HUES6 (cell line): ENCODE measurements around the gene SPOP.

Experiments
- H3K27ac ChIP-seq: 2 replicates; pipeline ENCODE4 v1.7.0; 2013; ENCODE audit warnings: low read depth, mild to moderate bottlenecking, low read length, inconsistent platforms
- H3K27me3 ChIP-seq: 2 replicates; pipeline ENCODE4 v1.6.1; 2013; ENCODE audit warnings: low read length; ENCODE audit not compliant: control insufficient read depth, insufficient read depth
- H3K36me3 ChIP-seq: 2 replicates; pipeline ENCODE4 v1.6.1; 2013; ENCODE audit warnings: low read length; ENCODE audit not compliant: control insufficient read depth, insufficient read depth
- H3K4me1 ChIP-seq: 2 replicates; pipeline ENCODE4 v1.6.1; 2013; ENCODE audit warnings: low read length; ENCODE audit not compliant: control insufficient read depth, insufficient read depth
- H3K4me3 ChIP-seq: 2 replicates; pipeline ENCODE4 v1.5.1; 2013; ENCODE audit warnings: low read depth, low read length
- H3K9ac ChIP-seq: one replicate; pipeline ENCODE4 v1.6.1; 2013; ENCODE audit warnings: mild to moderate bottlenecking, low read length
- H3K9me3 ChIP-seq: 2 replicates; pipeline ENCODE4 v1.6.1; 2013; ENCODE audit warnings: low read depth, low read length; ENCODE audit not compliant: control insufficient read depth, insufficient read depth

Gene SPOP

DNA sequence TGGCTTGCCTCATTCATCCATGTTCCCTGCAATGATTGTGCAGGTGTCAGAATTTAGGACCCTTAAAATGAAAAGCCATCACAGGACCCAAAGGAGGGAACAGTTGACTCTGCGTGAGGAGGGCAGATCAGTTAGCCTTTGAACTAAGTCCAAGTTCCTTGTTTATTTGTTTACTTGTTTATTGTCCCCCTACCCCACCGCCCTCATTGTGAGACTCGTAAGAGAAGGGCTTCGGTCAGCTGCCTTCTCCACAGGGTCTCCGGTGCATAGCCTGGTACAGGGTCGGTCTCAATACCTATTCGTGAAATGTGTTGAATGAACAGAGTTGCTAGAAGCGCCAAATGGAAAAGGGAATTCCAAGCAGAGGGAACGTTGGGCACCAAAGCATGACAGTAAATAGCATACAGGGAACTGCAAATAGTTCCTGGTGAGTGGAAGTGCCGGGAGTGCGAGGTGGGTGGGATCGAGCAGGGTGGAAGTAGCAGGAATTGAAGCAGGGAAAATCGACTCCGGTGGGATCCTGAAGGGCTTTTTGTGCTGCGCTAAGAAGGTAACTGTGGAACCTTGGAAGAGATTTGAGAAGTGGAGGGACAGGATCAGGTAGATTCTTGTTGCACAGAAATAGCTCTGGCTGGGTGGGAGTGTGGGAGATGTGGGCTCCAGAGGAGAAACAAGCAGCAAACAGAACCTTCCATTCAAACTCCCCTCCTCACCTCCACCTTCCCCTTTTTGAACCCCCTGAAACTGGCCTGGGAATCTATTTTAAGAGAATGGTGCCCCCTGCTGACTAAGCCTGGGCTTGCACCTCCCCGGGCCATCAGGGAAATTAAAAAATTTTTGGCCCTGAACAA is 17.2 kb upstream of the SPOP start:
- peaks cover 12% of the 10 kb centered on the region for H3K4me1 ChIP-seq
- H3K27me3 ChIP-seq, result peaks cover 5% of the 10 kb centered on the region; the same call in 1 of the 2 replicates
- H3K9me3 ChIP-seq, result no peaks in the 10 kb centered on the region
- no peak overlapping the region for H3K27ac ChIP-seq
- peak overlapping the region; percentile 34 for H3K4me3 ChIP-seq
- H3K36me3 ChIP-seq, result peaks cover 2% of the 10 kb centered on the region; the same call in 1 of the 2 replicates
- H3K9ac ChIP-seq, result no peak overlapping the region

DNA sequence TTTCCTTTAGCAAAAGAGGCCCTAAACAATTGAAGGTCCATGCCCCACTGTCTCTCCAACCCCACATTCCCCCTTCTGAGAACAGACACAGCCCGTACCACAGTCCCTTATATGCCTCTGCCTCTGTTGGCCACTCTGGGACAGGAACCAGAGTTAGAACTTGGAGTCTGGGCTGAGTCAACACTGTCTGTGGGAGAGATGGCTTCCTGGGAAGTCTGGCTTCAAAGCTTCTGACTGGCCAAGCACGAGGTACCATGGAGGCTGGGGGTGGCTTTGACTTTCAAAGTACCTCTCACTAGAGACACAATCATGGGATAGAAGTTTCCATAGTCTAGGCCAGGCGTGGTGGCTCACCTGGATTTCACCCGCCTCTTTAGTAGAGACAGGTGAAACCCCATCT is 14.9 kb upstream of the SPOP start:
- Histone ChIP-seq H3K27me3 (peaks cover 5% of the 10 kb centered on the region; the same call in 1 of the 2 replicates), H3K4me3 (no peak overlapping the region), H3K9ac (no peak overlapping the region), H3K36me3 (no peaks in the 10 kb centered on the region), H3K27ac (no peak overlapping the region), H3K9me3 (no peaks in the 10 kb centered on the region), H3K4me1 (peaks cover 16% of the 10 kb centered on the region)

DNA sequence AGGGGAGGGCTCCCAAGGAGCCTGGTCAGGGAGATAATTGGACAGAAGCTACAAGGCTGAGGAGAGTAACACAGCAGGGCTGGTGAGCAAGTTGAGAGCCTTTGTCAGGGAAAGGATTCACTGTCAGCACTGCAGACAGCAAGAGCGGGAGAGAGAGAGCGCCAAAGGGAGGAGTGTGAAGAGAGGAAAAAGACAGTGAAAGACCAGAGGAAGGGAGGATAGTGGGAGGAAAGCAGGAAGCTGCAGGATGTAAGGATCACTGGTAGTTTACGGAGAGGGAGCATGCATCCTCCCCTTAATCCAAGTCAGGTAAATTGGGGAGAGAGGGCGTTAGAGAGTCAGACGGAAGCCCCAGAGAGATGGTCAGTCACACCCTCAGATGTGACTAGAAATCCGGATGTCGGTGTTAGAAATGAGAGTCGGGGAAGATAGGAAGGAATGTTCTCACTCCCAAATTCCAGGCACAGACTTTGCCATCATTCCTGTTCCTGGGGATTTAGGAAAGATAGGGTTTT is 13.8 kb upstream of the SPOP start:
- Histone ChIP-seq H3K9me3 (no peaks in the 10 kb centered on the region), H3K36me3 (no peaks in the 10 kb centered on the region), H3K4me1 (peaks cover 16% of the 10 kb centered on the region), H3K4me3 (no peak overlapping the region), H3K27me3 (peaks cover 5% of the 10 kb centered on the region; the same call in 1 of the 2 replicates), H3K27ac (no peak overlapping the region), H3K9ac (no peak overlapping the region)

DNA sequence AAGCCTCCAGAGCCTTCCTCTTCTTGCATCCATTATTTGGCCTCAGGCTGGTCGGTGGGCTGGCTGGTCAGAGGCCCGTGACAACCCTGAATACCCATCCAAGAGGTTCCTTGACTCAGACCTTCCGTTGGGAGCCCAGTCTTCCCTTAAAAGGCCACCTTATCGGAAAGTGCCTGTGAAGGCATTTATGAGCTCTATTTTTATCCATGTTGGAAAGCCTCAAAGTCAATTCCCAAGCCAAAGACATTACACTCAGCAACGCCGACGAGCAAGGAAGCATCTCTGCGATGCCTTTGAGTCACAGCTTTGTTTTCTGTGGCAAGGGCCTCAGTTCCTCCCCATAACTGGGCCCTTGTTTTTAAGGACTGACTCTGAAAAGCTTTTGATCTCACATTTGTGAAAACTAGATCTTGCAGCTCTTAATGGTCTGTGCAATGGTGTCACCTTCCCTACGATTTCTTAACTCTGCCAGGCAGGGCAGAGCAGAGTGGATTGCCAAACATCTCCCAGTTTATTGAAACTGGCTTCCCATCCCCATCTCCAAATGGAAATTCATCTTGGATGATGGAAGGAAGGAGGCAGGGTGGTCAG is 13.3 kb upstream of the SPOP start:
- Histone ChIP-seq H3K9me3 (no peaks in the 10 kb centered on the region), H3K9ac (no peak overlapping the region), H3K4me3 (no peak overlapping the region), H3K27ac (no peak overlapping the region), H3K4me1 (peaks cover 16% of the 10 kb centered on the region), H3K27me3 (peaks cover 5% of the 10 kb centered on the region; the same call in 1 of the 2 replicates), H3K36me3 (no peaks in the 10 kb centered on the region)

DNA sequence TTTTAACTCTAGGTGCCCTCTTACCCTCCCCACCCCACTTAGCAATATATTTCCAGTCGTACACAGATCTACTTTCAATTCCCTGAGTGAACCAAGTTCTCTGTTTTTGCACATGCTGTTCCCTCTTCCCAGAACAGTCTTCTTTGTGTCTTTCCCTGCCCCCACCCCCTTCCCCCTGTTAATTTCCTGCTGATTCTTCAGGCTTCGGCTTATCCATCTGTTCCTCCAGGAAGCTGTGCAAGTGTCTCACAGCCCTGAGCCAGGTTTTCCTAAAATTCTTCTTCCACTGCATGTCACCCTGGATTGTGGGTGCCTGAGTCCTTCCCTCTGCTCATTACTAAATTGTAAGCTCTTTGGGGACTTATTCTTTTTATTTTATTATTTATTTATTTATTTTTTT is 12.4 kb upstream of the SPOP start:
- no peak overlapping the region for H3K9ac ChIP-seq
- peaks cover 5% of the 10 kb centered on the region; the same call in 1 of the 2 replicates for H3K27me3 ChIP-seq
- no peaks in the 10 kb centered on the region for H3K36me3 ChIP-seq
- peaks cover 15% of the 10 kb centered on the region for H3K4me1 ChIP-seq
- no peak overlapping the region for H3K27ac ChIP-seq
- H3K4me3 ChIP-seq, result no peak overlapping the region
- H3K9me3 ChIP-seq, result no peaks in the 10 kb centered on the region

DNA sequence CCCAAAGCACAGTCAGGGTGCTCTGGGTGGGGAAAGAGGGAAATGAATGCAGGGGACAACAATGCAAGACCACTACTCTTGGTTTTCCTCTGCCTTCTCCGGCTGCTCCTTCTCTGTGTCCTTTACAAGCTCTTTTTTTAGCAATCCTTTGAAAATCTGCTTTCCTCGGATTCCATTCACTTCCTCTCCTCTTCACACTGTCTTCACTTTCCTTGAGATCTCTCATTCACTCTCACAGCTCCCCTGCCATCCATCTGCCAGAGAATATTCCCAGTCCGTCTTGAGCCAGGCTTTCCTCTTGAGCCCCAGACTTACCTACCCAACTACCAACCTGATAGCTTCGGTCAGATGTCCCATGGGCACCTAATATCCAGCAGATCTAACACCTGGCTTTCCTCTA is 11.0 kb upstream of the SPOP start:
- Histone ChIP-seq H3K4me1 (peaks cover 11% of the 10 kb centered on the region), H3K27me3 (no peaks in the 10 kb centered on the region), H3K9ac (no peak overlapping the region), H3K36me3 (no peaks in the 10 kb centered on the region), H3K27ac (no peak overlapping the region), H3K4me3 (no peak overlapping the region), H3K9me3 (no peaks in the 10 kb centered on the region)

DNA sequence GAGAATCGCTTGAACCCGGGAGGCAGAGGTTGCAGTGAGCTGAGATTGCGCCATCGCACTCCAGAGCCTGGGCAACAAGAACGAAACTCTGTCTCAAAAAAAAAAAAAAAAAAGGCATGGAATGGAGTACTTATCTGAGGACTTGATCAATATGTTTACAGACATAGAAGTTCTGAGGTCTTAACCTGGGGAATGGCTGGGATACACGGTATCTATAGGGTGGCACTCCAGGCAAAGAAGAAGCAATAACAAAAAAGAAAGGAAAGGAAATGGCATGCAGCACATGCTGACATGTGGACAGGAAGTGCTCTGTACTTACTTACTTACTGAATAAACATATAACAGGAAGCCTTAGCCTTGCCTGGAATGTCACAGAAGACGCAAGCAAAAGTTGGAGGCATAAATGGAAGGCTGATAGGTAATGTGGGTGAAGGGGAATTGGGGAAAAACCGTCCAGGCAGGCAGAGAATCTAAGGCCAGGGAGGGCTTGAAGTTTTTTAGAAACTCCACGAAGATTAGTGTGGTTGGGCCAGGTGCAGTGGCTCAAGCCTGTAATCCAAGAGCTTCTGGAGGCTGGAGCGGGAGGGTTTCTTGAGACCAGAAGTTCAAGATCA is 10.1 kb upstream of the SPOP start:
- H3K9me3 ChIP-seq, result no peaks in the 10 kb centered on the region
- H3K36me3 ChIP-seq, result no peaks in the 10 kb centered on the region
- H3K27ac ChIP-seq, result no peak overlapping the region
- H3K4me3 ChIP-seq, result no peak overlapping the region
- H3K9ac ChIP-seq, result no peak overlapping the region
- no peaks in the 10 kb centered on the region for H3K27me3 ChIP-seq
- H3K4me1 ChIP-seq, result peaks cover 11% of the 10 kb centered on the region

DNA sequence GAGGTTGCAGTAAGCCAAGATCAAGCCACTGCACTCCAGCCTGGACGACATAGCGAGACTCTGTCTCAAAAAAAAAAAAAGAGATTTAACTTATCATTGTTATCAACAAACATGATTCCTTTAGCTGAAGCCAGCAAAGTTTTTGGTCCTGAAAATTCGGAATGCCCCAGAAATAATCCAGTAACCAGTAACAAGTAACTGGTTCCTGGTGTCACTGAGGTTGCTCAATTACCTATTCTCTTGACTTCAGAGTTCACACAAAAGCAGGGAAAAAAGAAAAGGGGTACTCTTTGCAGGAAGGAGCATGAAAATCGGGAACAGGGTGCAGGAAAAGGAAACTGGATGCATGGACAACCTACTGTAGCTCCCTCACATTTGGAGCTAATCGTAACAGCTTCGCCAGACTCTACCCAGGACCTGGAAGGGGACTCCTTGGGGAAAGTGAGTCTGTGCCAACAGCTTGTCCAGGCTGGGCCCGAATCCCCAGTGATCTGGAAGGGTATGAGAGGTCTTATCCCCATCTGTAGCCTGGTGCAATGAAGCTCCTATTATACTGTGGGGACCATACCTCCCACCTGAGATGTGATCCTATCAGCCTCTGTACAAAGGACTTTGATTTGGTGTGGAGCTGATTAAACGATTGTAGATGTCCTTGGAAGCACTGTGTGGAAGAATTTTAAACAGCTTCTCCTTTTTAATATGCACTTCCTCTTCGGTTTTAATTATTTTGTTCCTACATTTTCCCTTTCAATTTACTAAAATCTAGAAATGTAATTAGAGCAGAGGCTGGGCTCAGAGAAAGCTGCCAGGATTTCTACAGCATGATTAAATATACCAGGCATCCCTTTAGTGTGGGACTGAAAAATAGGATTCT is 3.4 kb upstream of the SPOP start:
- H3K27ac ChIP-seq, result no peak overlapping the region
- no peak overlapping the region for H3K4me3 ChIP-seq
- H3K27me3 ChIP-seq, result no peaks in the 10 kb centered on the region
- no peaks in the 10 kb centered on the region for H3K36me3 ChIP-seq
- H3K9me3 ChIP-seq, result peaks cover 3% of the 10 kb centered on the region; the same call in 1 of the 2 replicates
- peaks cover 4% of the 10 kb centered on the region for H3K4me1 ChIP-seq
- no peak overlapping the region for H3K9ac ChIP-seq

DNA sequence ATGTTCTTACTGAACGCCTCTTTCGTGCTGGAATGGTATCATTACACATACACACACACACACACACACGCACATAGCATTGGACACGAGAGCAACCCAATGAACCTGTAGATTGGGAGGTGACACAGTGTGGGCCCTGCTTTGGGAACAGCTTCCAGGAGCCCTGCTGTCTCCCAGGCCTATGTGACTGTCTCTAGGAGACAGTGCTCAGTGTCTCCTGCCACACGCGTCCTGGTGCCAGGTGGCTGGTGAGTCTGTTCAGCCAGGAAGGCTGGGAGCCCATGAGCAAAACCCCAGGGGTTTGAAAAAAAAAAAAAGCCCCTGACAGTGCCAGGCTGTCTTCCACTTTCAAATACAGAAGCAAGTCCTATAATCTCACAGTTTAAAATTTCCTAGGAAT is 2.4 kb upstream of the SPOP start:
- Histone ChIP-seq H3K36me3 (peaks cover under 1% of the 10 kb centered on the region; the same call in 1 of the 2 replicates), H3K9ac (no peak overlapping the region), H3K4me1 (peaks cover 9% of the 10 kb centered on the region), H3K27me3 (no peaks in the 10 kb centered on the region), H3K4me3 (no peak overlapping the region), H3K9me3 (peaks cover 3% of the 10 kb centered on the region; the same call in 1 of the 2 replicates), H3K27ac (no peak overlapping the region)

DNA sequence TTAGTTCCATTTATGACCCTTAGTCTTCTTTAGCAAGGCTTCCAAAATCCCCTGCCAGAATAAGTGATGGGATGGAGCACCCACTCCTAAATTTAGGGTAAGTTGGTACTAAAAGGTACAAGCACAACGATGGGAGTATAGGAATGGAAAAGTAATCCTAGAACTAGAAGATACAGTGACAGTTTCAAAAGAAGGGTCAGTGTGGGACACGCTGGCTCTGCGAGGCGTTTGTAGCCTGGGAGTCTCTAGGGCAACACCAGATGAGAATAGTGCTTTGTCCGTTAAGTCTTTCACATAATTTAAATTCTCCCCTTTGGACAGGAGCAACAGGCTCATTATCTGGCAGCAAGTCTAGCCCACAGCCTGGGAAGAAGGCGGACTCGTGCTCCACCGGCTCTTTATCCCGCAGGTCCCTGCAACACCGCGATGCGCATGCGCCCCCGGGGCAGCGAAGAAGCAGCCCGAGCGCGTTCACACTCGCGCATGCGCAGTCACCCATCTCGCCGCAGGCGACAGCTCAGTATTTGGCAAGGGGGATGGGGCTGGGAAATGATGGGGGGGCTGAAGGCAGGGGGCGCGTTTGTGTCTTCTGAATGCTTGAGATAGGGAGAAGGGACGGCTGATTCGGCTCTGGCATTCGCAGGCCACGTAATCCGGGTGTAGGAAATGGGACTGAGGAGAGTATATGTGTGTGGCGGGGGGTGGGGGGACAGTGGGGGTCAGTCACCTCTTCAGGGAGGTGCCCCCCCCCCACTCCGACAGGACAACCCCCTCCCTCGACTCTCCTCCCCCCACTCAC is 564 bp downstream of the SPOP start:
- peaks cover 3% of the 10 kb centered on the region; the same call in 1 of the 2 replicates for H3K9me3 ChIP-seq
- H3K9ac ChIP-seq, result peak overlapping the region; percentile 46
- peaks cover 9% of the 10 kb centered on the region for H3K4me1 ChIP-seq
- peak overlapping the region; percentile 1; the same call in 1 of the 2 replicates for H3K27ac ChIP-seq
- H3K4me3 ChIP-seq, result peak overlapping the region; percentile 64
- H3K36me3 ChIP-seq, result peaks cover 3% of the 10 kb centered on the region; the same call in 1 of the 2 replicates
- H3K27me3 ChIP-seq, result no peaks in the 10 kb centered on the region
